Measurements from ENCODE around the gene BMPR2. TPM values are rescaled to one million over a fixed set of nuclear protein-coding genes. Genes with fewer than 3 reads are reported as not detected.
"Not testable (repeated sequence)": the region's sequence is repeated elsewhere in the genome, so short reads cannot be mapped to it uniquely, and the experiment has no call there.

The BMPR2 gene
- total RNA-seq, 1 experiment from 2014 or later: 34.9 TPM

DNA sequence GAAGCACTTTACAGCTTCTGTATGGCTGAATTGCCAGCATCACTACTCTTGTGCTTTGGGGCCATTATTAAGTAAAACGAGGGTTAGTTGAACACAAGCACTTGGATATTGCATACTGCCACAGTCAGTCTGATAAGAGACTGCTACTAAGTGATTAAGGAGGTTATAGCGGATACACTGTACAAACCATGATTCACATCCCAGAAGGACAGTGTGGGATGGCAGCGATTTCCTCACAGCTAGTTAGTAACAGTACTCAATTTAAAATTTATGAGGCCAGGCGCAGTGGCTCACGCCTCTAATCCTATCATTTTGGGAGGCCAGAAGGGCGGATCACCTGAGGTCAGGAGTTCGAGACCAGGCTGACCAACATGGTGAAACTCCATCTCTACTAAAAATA, 2.6 kb upstream of the BMPR2 start:
- CTCF ChIA-PET: no interaction called here
- POLR2A ChIA-PET (ENCODE audit: low non-redundant PET): no interaction called here
- BruUV-seq (replicated peaks): no TSS peak

GRCh38 chr2:202374383-202374782, 1.7 kb upstream of the BMPR2 start:
- H3K27me3 ChIP-seq (replicated peaks; ENCODE audit: insufficient read depth, low read depth, low read length, poor library complexity); H3K36me3 ChIP-seq (ENCODE audit: insufficient read depth, low read length, poor library complexity, severe bottlenecking); H3K4me1 ChIP-seq (ENCODE audit: insufficient read depth, low read length, poor library complexity, severe bottlenecking); DNase-seq (ENCODE audit: low spot score); BruUV-seq (replicated peaks); CTCF ChIA-PET; H3K9me3 ChIP-seq (ENCODE audit: low read depth, low read length, poor library complexity, severe bottlenecking); POLR2A ChIA-PET (ENCODE audit: low non-redundant PET); intact Hi-C loops (cut with micrococcal nuclease; ENCODE audit: unreplicated experiment): not testable (repeated sequence)
- Histone ChIP-seq H3K27ac (ENCODE audit: low read depth, low read length, poor library complexity, severe bottlenecking) (peak overlapping the region; percentile 92), H3K4me3 (ENCODE audit: low read depth, low read length, poor library complexity, severe bottlenecking) (peak overlapping the region; percentile 99)

More for the DNA sequence above, 2.6 kb upstream of the BMPR2 start:
- intact Hi-C loops (cut with micrococcal nuclease; ENCODE audit: unreplicated experiment): no loop called here
- DNase-seq (ENCODE audit: low spot score): no peak
- no peak overlapping the region for H3K4me3 ChIP-seq (ENCODE audit: low read depth, low read length, poor library complexity, severe bottlenecking)
- H3K4me1 ChIP-seq (ENCODE audit: insufficient read depth, low read length, poor library complexity, severe bottlenecking): peaks cover 8% of the 10 kb centered on the region
- TF ChIP-seq, protein P1, sequence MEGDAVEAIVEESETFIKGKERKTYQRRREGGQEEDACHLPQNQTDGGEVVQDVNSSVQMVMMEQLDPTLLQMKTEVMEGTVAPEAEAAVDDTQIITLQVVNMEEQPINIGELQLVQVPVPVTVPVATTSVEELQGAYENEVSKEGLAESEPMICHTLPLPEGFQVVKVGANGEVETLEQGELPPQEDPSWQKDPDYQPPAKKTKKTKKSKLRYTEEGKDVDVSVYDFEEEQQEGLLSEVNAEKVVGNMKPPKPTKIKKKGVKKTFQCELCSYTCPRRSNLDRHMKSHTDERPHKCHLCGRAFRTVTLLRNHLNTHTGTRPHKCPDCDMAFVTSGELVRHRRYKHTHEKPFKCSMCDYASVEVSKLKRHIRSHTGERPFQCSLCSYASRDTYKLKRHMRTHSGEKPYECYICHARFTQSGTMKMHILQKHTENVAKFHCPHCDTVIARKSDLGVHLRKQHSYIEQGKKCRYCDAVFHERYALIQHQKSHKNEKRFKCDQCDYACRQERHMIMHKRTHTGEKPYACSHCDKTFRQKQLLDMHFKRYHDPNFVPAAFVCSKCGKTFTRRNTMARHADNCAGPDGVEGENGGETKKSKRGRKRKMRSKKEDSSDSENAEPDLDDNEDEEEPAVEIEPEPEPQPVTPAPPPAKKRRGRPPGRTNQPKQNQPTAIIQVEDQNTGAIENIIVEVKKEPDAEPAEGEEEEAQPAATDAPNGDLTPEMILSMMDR (conservative IDR thresholded peaks at IDR 0.05; ENCODE audit: low read depth, low read length): no peak
- no peak for TF ChIP-seq EZH2 (IDR thresholded peaks at IDR 0.05; ENCODE audit: borderline replicate concordance, low read depth, low read length, poor library complexity, severe bottlenecking)
- H3K9me3 ChIP-seq (ENCODE audit: low read depth, low read length, poor library complexity, severe bottlenecking): no peaks in the 10 kb centered on the region
- no peaks in the 10 kb centered on the region for H3K36me3 ChIP-seq (ENCODE audit: insufficient read depth, low read length, poor library complexity, severe bottlenecking)
- no peaks in the 10 kb centered on the region for H3K27me3 ChIP-seq (replicated peaks; ENCODE audit: insufficient read depth, low read depth, low read length, poor library complexity)
- H3K27ac ChIP-seq (ENCODE audit: low read depth, low read length, poor library complexity, severe bottlenecking): no peak overlapping the region

- peak; percentile 68 for DNase-seq (ENCODE audit: low spot score)
- H3K27me3 ChIP-seq (replicated peaks; ENCODE audit: insufficient read depth, low read depth, low read length, poor library complexity): no peaks in the 10 kb centered on the region
- no peaks in the 10 kb centered on the region for H3K9me3 ChIP-seq (ENCODE audit: low read depth, low read length, poor library complexity, severe bottlenecking)
- intact Hi-C loops (cut with micrococcal nuclease; ENCODE audit: unreplicated experiment): no loop called here
- H3K4me1 ChIP-seq (ENCODE audit: insufficient read depth, low read length, poor library complexity, severe bottlenecking): peaks cover 13% of the 10 kb centered on the region
- H3K36me3 ChIP-seq (ENCODE audit: insufficient read depth, low read length, poor library complexity, severe bottlenecking): no peaks in the 10 kb centered on the region
- ChIA-PET CTCF (no interaction called here), POLR2A (ENCODE audit: low non-redundant PET) (no interaction called here)
- peak overlapping the region; percentile 99 for H3K4me3 ChIP-seq (ENCODE audit: low read depth, low read length, poor library complexity, severe bottlenecking)
- H3K27ac ChIP-seq (ENCODE audit: low read depth, low read length, poor library complexity, severe bottlenecking): peak overlapping the region; percentile 92
- no TSS peak for BruUV-seq (replicated peaks)
- TF ChIP-seq, protein P1 (conservative IDR thresholded peaks at IDR 0.05; ENCODE audit: low read depth, low read length): no peak
- no peak for TF ChIP-seq EZH2 (IDR thresholded peaks at IDR 0.05; ENCODE audit: borderline replicate concordance, low read depth, low read length, poor library complexity, severe bottlenecking)
These were observed 1.0 kb upstream of the BMPR2 start for GRCh38 chr2:202375033-202375608.
